Middle frontal gyrus (tissue), 1 donor: Measurements from ENCODE around the gene NKX3-2.

Source experiments
- DNase-seq: peaks from one replicate; pipeline ENCODE4 v3.0.0-alpha.2; 2015; ENCODE audit warnings: low spot score; ENCODE audit errors: extremely low spot score

Gene NKX3-2

GRCh38 chr4:13531625-13531998, 12.7 kb downstream of the NKX3-2 start:
- no peak for DNase-seq

GRCh38 chr4:13530823-13531624, 13.3 kb downstream of the NKX3-2 start:
- DNase-seq = no peak

- no peak for DNase-seq
Observed at GRCh38 chr4:13529128-13529919, 15.0 kb downstream of the NKX3-2 start.

GRCh38 chr4:13528821-13529127, 15.5 kb downstream of the NKX3-2 start:
- DNase-seq = no peak

- DNase-seq = no peak
Observed at GRCh38 chr4:13527981-13528820, 16.1 kb downstream of the NKX3-2 start.

- no peak for DNase-seq
Observed at GRCh38 chr4:13527192-13527980, 16.9 kb downstream of the NKX3-2 start.

GRCh38 chr4:13526658-13527057, 17.6 kb downstream of the NKX3-2 start:
- no peak for DNase-seq

- no peak for DNase-seq
Observed at GRCh38 chr4:13525606-13526281, 18.6 kb downstream of the NKX3-2 start.

- DNase-seq = no peak
Observed at GRCh38 chr4:13524504-13525243, 19.6 kb downstream of the NKX3-2 start.

- DNase-seq = no peak
Observed at GRCh38 chr4:13523591-13524503, 20.5 kb downstream of the NKX3-2 start.

GRCh38 chr4:13523105-13523477, 21.2 kb downstream of the NKX3-2 start:
- DNase-seq = no peak

- DNase-seq = no peak
Observed at GRCh38 chr4:13522282-13523104, 21.8 kb downstream of the NKX3-2 start.

GRCh38 chr4:13521047-13521446, 23.3 kb downstream of the NKX3-2 start:
- no peak for DNase-seq

GRCh38 chr4:13516315-13516860, 27.9 kb downstream of the NKX3-2 start:
- DNase-seq = no peak

- DNase-seq = no peak
Observed at GRCh38 chr4:13515268-13515667, 29.0 kb downstream of the NKX3-2 start.

GRCh38 chr4:13514722-13515121, 29.6 kb downstream of the NKX3-2 start:
- no peak for DNase-seq

GRCh38 chr4:13511101-13511500, 33.2 kb downstream of the NKX3-2 start:
- no peak for DNase-seq

GRCh38 chr4:13509442-13509841, 34.9 kb downstream of the NKX3-2 start:
- DNase-seq = no peak
